ENCODE data around the gene PTPRC.

DNA sequence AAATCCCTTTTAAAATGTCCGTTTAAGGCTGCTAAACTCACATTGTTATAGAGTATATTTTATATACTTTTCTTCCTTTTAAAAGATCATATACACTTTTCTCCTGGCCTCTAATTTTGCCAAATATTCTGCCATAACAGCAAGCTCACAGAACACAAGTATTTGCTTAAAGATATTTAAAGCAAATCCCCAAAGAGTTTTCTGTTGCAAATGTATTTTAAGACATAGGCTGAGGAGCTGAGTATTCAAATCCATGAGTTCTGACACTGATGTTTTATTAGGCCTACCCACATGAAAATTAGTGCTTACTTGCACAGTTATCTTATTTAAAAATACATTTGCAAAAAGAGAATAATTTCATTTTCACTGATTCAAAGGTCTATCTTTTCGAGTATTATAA, 1.7 kb upstream of the PTPRC start:
- TF ChIP-seq, protein P1, sequence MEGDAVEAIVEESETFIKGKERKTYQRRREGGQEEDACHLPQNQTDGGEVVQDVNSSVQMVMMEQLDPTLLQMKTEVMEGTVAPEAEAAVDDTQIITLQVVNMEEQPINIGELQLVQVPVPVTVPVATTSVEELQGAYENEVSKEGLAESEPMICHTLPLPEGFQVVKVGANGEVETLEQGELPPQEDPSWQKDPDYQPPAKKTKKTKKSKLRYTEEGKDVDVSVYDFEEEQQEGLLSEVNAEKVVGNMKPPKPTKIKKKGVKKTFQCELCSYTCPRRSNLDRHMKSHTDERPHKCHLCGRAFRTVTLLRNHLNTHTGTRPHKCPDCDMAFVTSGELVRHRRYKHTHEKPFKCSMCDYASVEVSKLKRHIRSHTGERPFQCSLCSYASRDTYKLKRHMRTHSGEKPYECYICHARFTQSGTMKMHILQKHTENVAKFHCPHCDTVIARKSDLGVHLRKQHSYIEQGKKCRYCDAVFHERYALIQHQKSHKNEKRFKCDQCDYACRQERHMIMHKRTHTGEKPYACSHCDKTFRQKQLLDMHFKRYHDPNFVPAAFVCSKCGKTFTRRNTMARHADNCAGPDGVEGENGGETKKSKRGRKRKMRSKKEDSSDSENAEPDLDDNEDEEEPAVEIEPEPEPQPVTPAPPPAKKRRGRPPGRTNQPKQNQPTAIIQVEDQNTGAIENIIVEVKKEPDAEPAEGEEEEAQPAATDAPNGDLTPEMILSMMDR (IDR thresholded peaks at IDR 0.05) = no peak
- TF ChIP-seq POLR2A (IDR thresholded peaks at IDR 0.05; ENCODE audit: low read length) = no peak
- no peak for TF ChIP-seq RFX5 (IDR thresholded peaks at IDR 0.05)
- no peak for TF ChIP-seq JUNB (IDR thresholded peaks at IDR 0.05)
- TF ChIP-seq KDM1A (IDR thresholded peaks at IDR 0.05; ENCODE audit: low read depth) = no peak
- no peak for TF ChIP-seq ATOH8 (CRISPR knock-in tag; IDR thresholded peaks at IDR 0.05; ENCODE audit: low read depth)
- TF ChIP-seq, protein P2, sequence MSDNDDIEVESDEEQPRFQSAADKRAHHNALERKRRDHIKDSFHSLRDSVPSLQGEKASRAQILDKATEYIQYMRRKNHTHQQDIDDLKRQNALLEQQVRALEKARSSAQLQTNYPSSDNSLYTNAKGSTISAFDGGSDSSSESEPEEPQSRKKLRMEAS (IDR thresholded peaks at IDR 0.05) = no peak
- no peak for TF ChIP-seq PBX3 (IDR thresholded peaks at IDR 0.05)
- TF ChIP-seq MYC (IDR thresholded peaks at IDR 0.05; ENCODE audit: borderline replicate concordance, low read length) = no peak
